Effector memory CD8-positive, alpha-beta T cell (primary cell): ENCODE data around the gene GSTT2.

ENCODE experiments used
- ATAC-seq: fragments of 150-1000 bp; cut with Tn5 transposase; replicated peaks from 2 replicates; pipeline ENCODE4 v1.10.0; 2021; ENCODE audit warnings: mild to moderate bottlenecking, moderate library complexity
- DNase-seq, 3 experiments: peaks; one replicate each; pipeline ENCODE4 v3.0.0; 2021
- H3K27ac Mint-ChIP-seq, 2 donors: one replicate each; pipeline ENCODE4 v1.8.0; 2022; ENCODE audit warnings: mild to moderate bottlenecking in 2 of 2, mixed read lengths in 2 of 2, moderate library complexity in 2 of 2
- H3K27me3 Mint-ChIP-seq, 2 donors: one replicate each; pipeline ENCODE4 v1.8.0; 2022; ENCODE audit warnings: mixed read lengths in 2 of 2
- H3K36me3 Mint-ChIP-seq: one replicate; pipeline ENCODE4 v1.8.0; 2022; ENCODE audit warnings: mild to moderate bottlenecking, moderate library complexity, mixed read lengths; ENCODE audit not compliant: insufficient read depth
- H3K4me1 Mint-ChIP-seq, 2 donors: one replicate each; pipeline ENCODE4 v1.8.0; 2022; ENCODE audit warnings: low read depth in 2 of 2, mixed read lengths in 2 of 2
- H3K4me3 Mint-ChIP-seq, 2 donors: one replicate each; pipeline ENCODE4 v1.8.0; 2022; ENCODE audit warnings: mild to moderate bottlenecking in 2 of 2, mixed read lengths in 2 of 2, moderate library complexity in 2 of 2
- H3K9me3 Mint-ChIP-seq, 2 donors: one replicate each; pipeline ENCODE4 v1.8.0; 2022; ENCODE audit warnings: mixed read lengths in 2 of 2

GSTT2 gene

DNA sequence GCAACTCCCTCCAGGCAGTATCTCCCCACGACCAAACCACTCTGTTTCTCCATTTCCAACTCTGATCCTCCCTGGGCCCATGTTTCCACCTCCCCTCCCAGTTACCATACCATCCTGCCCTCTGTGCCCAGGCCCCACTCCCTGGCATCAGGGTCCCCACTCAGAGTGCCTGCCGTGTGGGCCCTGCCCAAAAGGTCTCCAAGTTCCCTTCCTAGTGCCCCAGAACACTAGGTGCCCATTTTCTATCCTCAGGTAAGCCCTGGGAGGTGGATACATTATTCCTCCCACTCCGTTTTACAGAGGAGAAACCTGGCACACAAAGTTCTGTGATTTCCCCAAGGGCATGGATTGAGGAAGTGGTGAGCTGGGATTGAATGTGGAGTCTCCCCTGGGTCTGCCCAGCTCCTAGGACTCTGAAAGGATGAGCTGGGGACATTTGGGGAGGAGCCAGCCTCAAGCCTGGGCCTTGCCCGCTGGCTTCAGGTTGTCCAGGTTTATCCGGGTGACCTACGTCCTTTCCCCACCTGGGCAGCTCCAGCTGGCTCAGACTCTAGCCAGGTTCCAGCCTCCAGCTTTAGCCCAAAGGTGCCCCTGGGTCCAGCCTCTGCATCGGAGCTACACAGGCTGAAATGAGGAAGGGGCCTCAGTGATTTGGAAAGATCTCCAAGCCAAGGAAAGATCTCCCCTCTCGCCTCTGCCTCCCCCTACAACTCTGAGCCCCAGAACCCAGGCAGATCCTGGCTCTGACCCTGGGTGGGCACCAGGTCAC, 27.5 kb downstream of the GSTT2 start:
- ATAC-seq = no peak
- DNase-seq = no peak
- H3K27me3 Mint-ChIP-seq = no peaks in the 10 kb centered on the region
- H3K4me1 Mint-ChIP-seq = peaks cover 7 to 15% of the 10 kb centered on the region in 2 donors
- H3K36me3 Mint-ChIP-seq = peaks cover 11% of the 10 kb centered on the region
- no peaks in the 10 kb centered on the region for H3K9me3 Mint-ChIP-seq
- H3K27ac Mint-ChIP-seq = no peak overlapping the region
- H3K4me3 Mint-ChIP-seq = no peak overlapping the region

DNA sequence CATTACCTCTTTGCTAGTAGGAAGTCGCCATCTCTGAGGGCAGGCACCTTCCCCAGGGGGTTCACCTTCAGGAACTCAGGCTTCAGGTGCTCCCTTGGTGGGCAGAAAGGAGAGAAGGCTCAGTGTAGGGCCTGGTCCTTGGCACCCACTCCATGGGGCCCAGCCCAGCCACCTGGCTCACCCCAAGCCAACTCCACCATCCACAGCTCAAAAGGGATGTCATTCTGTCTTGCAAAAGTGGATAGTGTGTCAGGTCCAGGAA, 28.0 kb downstream of the GSTT2 start:
- Mint-ChIP-seq H3K4me3 (no peak overlapping the region), H3K27me3 (no peaks in the 10 kb centered on the region), H3K9me3 (no peaks in the 10 kb centered on the region), H3K4me1 (peaks cover 8 to 16% of the 10 kb centered on the region in 2 donors), H3K27ac (no peak overlapping the region), H3K36me3 (peaks cover 11% of the 10 kb centered on the region)
- no peak for ATAC-seq
- DNase-seq = no peak

- no peak overlapping the region for H3K4me3 Mint-ChIP-seq
- H3K27ac Mint-ChIP-seq = no peak overlapping the region
- no peaks in the 10 kb centered on the region for H3K27me3 Mint-ChIP-seq
- ATAC-seq (no peak), DNase-seq (no peak)
- H3K36me3 Mint-ChIP-seq = peaks cover 15% of the 10 kb centered on the region
- H3K4me1 Mint-ChIP-seq = peaks cover 11 to 21% of the 10 kb centered on the region in 2 donors
- no peaks in the 10 kb centered on the region for H3K9me3 Mint-ChIP-seq
These were observed 28.7 kb downstream of the GSTT2 start for GRCh38 chr22:24008381-24009226.

DNA sequence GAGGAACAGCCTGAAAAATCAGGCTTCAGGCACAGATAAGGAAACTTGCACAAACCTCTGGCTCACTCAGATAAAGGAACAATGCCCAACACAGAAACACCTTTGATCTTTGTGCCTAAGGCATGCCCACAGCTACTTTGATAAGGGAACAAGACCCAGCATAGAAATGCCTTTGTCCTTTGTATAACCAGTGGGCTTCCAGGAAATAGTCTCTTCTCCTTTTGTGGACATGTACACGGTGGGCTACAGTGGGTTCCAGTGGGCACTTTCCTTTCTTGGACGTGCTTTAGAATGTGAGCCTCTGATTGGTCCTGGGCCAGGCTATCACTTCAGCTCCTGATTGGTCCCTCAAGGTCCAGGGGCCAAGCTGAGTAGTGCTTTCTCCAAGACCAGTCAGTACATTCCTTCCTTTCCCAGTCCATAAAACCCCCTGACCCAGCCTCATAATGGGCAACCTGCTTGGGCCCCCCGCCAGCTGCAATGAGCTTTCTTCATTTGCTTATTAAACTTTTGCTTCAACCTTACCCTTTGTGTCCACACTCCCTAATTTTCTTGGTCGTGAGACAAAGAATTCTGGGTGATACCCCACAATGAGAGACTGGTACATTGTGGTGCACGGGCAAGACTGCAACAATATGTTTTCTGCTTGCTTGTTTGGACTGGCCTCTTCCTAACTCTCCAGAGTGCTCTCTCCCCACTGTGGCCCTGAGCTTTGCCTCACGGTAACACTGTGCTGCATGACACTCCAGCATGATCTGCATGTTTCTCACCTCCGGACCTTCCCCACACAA, 29.5 kb downstream of the GSTT2 start:
- Mint-ChIP-seq H3K4me3 (no peak overlapping the region), H3K36me3 (peaks cover 15% of the 10 kb centered on the region), H3K9me3 (no peaks in the 10 kb centered on the region), H3K4me1 (peaks cover 14 to 25% of the 10 kb centered on the region in 2 donors), H3K27me3 (no peaks in the 10 kb centered on the region), H3K27ac (peak overlapping the region in 1 of 2 donors; percentile 97)
- ATAC-seq (no peak), DNase-seq (no peak)

- ATAC-seq = no peak
- no peaks in the 10 kb centered on the region for H3K9me3 Mint-ChIP-seq
- H3K27ac Mint-ChIP-seq = peak overlapping the region in 1 of 2 donors; percentile 97
- H3K36me3 Mint-ChIP-seq = peaks cover 15% of the 10 kb centered on the region
- DNase-seq = no peak
- H3K27me3 Mint-ChIP-seq = no peaks in the 10 kb centered on the region
- H3K4me1 Mint-ChIP-seq = peaks cover 14 to 30% of the 10 kb centered on the region in 2 donors
- no peak overlapping the region for H3K4me3 Mint-ChIP-seq
These were observed 30.1 kb downstream of the GSTT2 start for GRCh38 chr22:24010018-24010391.

GRCh38 chr22:24011735-24012068, 31.8 kb downstream of the GSTT2 start:
- Mint-ChIP-seq H3K4me3 (peak overlapping the region; percentile 94 to 96), H3K27me3 (no peaks in the 10 kb centered on the region), H3K27ac (peak overlapping the region; percentile 97 to 98), H3K36me3 (peaks cover 15% of the 10 kb centered on the region), H3K4me1 (peaks cover 14 to 37% of the 10 kb centered on the region in 2 donors), H3K9me3 (no peaks in the 10 kb centered on the region)
- no peak for DNase-seq
- ATAC-seq = no peak

GRCh38 chr22:24016156-24016555, 36.2 kb downstream of the GSTT2 start:
- Mint-ChIP-seq H3K9me3 (no peaks in the 10 kb centered on the region), H3K27me3 (no peaks in the 10 kb centered on the region)
- no peak for ATAC-seq

GRCh38 chr22:24021304-24021703, 41.4 kb downstream of the GSTT2 start:
- peaks cover 13 to 46% of the 10 kb centered on the region in 2 donors for H3K4me1 Mint-ChIP-seq

More at GRCh38 chr22:24016156-24016555, 36.2 kb downstream of the GSTT2 start:
- H3K36me3 Mint-ChIP-seq = peaks cover 17% of the 10 kb centered on the region
- no peak for DNase-seq
- H3K4me1 Mint-ChIP-seq = peaks cover 14 to 41% of the 10 kb centered on the region in 2 donors
- no peak overlapping the region for H3K4me3 Mint-ChIP-seq
- no peak overlapping the region for H3K27ac Mint-ChIP-seq

DNA sequence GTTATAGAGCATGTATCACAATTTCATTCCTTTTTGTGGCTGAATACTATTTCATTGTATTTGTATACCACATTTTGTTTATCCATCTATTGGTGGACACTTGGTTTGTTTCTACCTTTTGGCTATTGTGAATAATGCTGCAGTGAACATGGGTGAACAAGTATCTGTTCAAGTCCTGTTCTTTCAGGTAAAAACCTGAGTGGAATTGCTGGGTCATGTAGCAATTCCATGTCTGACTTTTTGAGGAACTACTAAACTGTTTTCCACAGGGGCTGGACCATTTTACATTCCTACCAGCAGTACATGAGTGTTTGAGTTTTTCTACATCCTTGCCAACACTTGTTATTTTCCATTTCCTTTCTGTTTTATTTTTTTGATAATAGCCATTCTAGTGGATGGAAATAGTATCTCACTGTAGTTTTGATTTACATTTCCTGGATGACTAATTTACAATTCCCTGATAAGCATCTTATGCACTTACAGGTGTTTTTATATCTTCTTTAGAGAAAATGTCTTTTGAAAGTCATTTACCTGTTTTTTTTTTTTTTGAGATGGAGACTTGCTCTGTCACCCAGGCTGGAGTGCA, 43.4 kb downstream of the GSTT2 start:
- H3K36me3 Mint-ChIP-seq = peaks cover 12% of the 10 kb centered on the region
- H3K27me3 Mint-ChIP-seq = no peaks in the 10 kb centered on the region
- no peak overlapping the region for H3K4me3 Mint-ChIP-seq
- DNase-seq = no peak
- no peaks in the 10 kb centered on the region for H3K9me3 Mint-ChIP-seq
- no peak for ATAC-seq
- peak overlapping the region in 1 of 2 donors; percentile 70 for H3K27ac Mint-ChIP-seq
- H3K4me1 Mint-ChIP-seq = peaks cover 11 to 51% of the 10 kb centered on the region in 2 donors

More at GRCh38 chr22:24021304-24021703, 41.4 kb downstream of the GSTT2 start:
- ATAC-seq (no peak), DNase-seq (no peak)
- H3K36me3 Mint-ChIP-seq = peaks cover 16% of the 10 kb centered on the region
- H3K27me3 Mint-ChIP-seq = no peaks in the 10 kb centered on the region
- no peak overlapping the region for H3K4me3 Mint-ChIP-seq
- H3K27ac Mint-ChIP-seq = peak overlapping the region in 1 of 2 donors; percentile 69
- no peaks in the 10 kb centered on the region for H3K9me3 Mint-ChIP-seq

DNA sequence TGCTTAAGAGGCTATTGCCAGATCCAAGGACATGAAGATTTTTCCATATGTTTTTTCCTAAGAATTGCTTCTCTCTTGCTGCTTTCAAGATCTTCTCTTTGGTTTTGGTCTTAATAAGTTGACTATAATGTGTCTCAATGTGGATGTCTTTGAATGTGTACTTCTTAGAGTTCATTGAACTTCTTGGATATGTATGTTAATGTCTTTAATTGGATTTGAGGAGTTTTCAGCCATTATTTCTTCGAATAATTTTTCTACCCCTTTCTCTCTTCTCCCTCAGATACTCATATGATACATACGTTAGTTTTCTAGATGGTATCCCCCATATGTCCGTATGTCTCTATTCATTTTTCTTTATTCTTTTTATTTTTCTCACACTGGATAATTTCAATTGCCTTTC, 44.4 kb downstream of the GSTT2 start:
- H3K9me3 Mint-ChIP-seq = no peaks in the 10 kb centered on the region
- ATAC-seq (no peak), DNase-seq (no peak)
- no peaks in the 10 kb centered on the region for H3K27me3 Mint-ChIP-seq
- peaks cover 12% of the 10 kb centered on the region for H3K36me3 Mint-ChIP-seq
- no peak overlapping the region for H3K4me3 Mint-ChIP-seq
- peaks cover 11 to 50% of the 10 kb centered on the region in 2 donors for H3K4me1 Mint-ChIP-seq
- peak overlapping the region in 1 of 2 donors; percentile 70 for H3K27ac Mint-ChIP-seq

GRCh38 chr22:24025475-24025874, 45.5 kb downstream of the GSTT2 start:
- DNase-seq (no peak), ATAC-seq (no peak)
- no peak overlapping the region for H3K4me3 Mint-ChIP-seq
- H3K4me1 Mint-ChIP-seq = peaks cover 13 to 57% of the 10 kb centered on the region in 2 donors
- no peaks in the 10 kb centered on the region for H3K27me3 Mint-ChIP-seq
- no peaks in the 10 kb centered on the region for H3K9me3 Mint-ChIP-seq
- H3K27ac Mint-ChIP-seq = no peak overlapping the region
- peaks cover 12% of the 10 kb centered on the region for H3K36me3 Mint-ChIP-seq

DNA sequence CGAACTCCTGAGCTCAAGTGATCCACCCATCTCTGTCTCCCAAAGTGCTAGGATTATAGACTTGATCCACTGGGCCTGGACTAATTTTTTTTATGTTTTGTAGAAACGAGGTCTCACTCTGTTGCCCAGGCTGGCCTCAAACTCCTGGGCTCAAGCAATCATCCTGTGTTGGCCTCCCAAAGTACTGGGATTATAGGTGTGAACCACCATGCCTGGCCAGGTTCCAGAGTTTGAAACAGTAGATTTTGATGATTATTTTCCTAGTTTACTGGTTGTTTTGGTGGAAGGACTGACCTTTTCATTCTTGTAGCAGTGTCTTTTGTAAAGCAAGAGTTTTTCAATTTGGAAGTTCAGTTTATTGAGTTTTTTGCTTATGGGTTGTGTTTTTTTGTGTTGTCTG, 46.1 kb downstream of the GSTT2 start:
- H3K27me3 Mint-ChIP-seq = no peaks in the 10 kb centered on the region

GRCh38 chr22:24026733-24027132, 46.8 kb downstream of the GSTT2 start:
- Mint-ChIP-seq H3K4me1 (peaks cover 10 to 55% of the 10 kb centered on the region in 2 donors), H3K36me3 (peaks cover 12% of the 10 kb centered on the region), H3K4me3 (no peak overlapping the region), H3K27me3 (no peaks in the 10 kb centered on the region), H3K27ac (no peak overlapping the region), H3K9me3 (no peaks in the 10 kb centered on the region)
- DNase-seq (no peak), ATAC-seq (no peak)

More for the DNA sequence above, 46.1 kb downstream of the GSTT2 start:
- DNase-seq (no peak), ATAC-seq (no peak)
- Mint-ChIP-seq H3K36me3 (peaks cover 12% of the 10 kb centered on the region), H3K4me3 (no peak overlapping the region), H3K4me1 (peaks cover 11 to 55% of the 10 kb centered on the region in 2 donors), H3K9me3 (no peaks in the 10 kb centered on the region), H3K27ac (no peak overlapping the region)
